ENCODE measurements around the gene KLHL3. TPM values are rescaled to one million over a fixed set of nuclear protein-coding genes. Genes with fewer than 3 reads are reported as not detected.

The KLHL3 gene
- total and polyA plus RNA-seq, 2 experiments from 2014 or later: 4.9 to 10.8 TPM

DNA sequence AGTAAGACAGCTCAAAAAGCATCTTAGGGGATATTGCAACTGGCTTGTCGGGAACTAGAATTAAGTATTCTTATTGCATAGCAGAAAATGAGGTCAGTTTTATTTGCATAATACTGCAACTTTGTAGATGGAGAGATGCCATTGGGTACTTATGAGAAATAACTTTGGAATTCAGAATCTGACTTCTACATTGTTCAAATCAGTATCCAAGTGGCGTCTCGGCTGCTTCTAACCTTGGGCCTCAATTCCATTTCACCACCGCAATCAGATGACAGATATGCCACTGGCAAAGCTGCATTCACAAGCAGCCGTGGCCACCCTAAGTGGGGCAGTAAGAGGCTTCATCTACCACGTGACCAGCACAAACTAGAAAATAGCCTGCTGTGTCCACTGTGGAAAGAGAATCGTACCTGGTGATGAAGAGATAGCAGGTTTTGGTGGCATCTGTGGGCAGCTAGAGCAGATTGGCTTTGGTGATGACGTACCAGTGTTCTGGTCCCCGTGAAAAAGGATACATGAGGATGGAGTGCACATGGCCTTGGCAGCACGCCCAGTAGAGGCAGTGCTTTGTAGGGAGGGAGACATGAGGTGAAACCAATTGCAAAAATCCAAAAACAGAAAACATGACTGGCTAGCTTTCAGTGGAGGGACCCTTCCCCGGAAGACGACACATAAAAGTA lies 116.6 kb downstream of the KLHL3 start:
- ATAC-seq: no peak
- Histone ChIP-seq H3K4me1 (ENCODE audit: insufficient read depth) (no peaks in the 10 kb centered on the region), H3K4me3 (no peak overlapping the region), H3F3A (replicated peaks; ENCODE audit: low read depth) (no peaks in the 10 kb centered on the region), H3K27me3 (ENCODE audit: insufficient read depth) (no peaks in the 10 kb centered on the region), H3K4me2 (no peak overlapping the region), H3K27ac (ENCODE audit: low read depth) (no peak overlapping the region), H2AFZ (no peak overlapping the region), H3K9me2 (ENCODE audit: insufficient read depth) (no peaks in the 10 kb centered on the region), H3K79me2 (replicated peaks; ENCODE audit: insufficient read depth) (no peaks in the 10 kb centered on the region), H3K36me3 (ENCODE audit: insufficient read depth) (no peaks in the 10 kb centered on the region; the same call in 1 of the 2 replicates), H4K20me1 (replicated peaks; ENCODE audit: insufficient read depth) (no peaks in the 10 kb centered on the region)
- H3K4me3 Mint-ChIP-seq: no peak overlapping the region
- H3K4me1 Mint-ChIP-seq: peaks cover 3% of the 10 kb centered on the region; the same call in 2 of the 3 replicates
- peaks cover 7% of the 10 kb centered on the region; the same call in 1 of the 3 replicates for H3K36me3 Mint-ChIP-seq (ENCODE audit: low read depth)
- H3K27ac Mint-ChIP-seq: no peak overlapping the region
- no peak for DNase-seq (ENCODE audit: low spot score)
- H3K27me3 Mint-ChIP-seq (ENCODE audit: insufficient read depth, low read depth, poor library complexity): peaks cover 3% of the 10 kb centered on the region
- H3K9me3 Mint-ChIP-seq: no peaks in the 10 kb centered on the region
- TF ChIP-seq, protein P1, sequence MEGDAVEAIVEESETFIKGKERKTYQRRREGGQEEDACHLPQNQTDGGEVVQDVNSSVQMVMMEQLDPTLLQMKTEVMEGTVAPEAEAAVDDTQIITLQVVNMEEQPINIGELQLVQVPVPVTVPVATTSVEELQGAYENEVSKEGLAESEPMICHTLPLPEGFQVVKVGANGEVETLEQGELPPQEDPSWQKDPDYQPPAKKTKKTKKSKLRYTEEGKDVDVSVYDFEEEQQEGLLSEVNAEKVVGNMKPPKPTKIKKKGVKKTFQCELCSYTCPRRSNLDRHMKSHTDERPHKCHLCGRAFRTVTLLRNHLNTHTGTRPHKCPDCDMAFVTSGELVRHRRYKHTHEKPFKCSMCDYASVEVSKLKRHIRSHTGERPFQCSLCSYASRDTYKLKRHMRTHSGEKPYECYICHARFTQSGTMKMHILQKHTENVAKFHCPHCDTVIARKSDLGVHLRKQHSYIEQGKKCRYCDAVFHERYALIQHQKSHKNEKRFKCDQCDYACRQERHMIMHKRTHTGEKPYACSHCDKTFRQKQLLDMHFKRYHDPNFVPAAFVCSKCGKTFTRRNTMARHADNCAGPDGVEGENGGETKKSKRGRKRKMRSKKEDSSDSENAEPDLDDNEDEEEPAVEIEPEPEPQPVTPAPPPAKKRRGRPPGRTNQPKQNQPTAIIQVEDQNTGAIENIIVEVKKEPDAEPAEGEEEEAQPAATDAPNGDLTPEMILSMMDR (conservative IDR thresholded peaks at IDR 0.05; ENCODE audit: low read depth in 2 of 2): no peak
- TF ChIP-seq POLR2AphosphoS5 (IDR thresholded peaks at IDR 0.05; ENCODE audit: low read depth): no peak
- no peak for TF ChIP-seq JUNB (IDR thresholded peaks at IDR 0.05; ENCODE audit: unreplicated experiment)
- no peak for TF ChIP-seq ZNF331 (CRISPR knock-in tag; IDR thresholded peaks at IDR 0.05; ENCODE audit: low read depth)
- no peak for TF ChIP-seq STAT1 (IDR thresholded peaks at IDR 0.05; ENCODE audit: unreplicated experiment)
- no peak for TF ChIP-seq EZH2phosphoT487 (IDR thresholded peaks at IDR 0.05; ENCODE audit: unreplicated experiment)
- TF ChIP-seq NANOG (IDR thresholded peaks at IDR 0.05; ENCODE audit: borderline replicate concordance): no peak
- TF ChIP-seq, protein P2, sequence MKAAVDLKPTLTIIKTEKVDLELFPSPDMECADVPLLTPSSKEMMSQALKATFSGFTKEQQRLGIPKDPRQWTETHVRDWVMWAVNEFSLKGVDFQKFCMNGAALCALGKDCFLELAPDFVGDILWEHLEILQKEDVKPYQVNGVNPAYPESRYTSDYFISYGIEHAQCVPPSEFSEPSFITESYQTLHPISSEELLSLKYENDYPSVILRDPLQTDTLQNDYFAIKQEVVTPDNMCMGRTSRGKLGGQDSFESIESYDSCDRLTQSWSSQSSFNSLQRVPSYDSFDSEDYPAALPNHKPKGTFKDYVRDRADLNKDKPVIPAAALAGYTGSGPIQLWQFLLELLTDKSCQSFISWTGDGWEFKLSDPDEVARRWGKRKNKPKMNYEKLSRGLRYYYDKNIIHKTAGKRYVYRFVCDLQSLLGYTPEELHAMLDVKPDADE (IDR thresholded peaks at IDR 0.05): no peak
- TF ChIP-seq, protein P3, sequence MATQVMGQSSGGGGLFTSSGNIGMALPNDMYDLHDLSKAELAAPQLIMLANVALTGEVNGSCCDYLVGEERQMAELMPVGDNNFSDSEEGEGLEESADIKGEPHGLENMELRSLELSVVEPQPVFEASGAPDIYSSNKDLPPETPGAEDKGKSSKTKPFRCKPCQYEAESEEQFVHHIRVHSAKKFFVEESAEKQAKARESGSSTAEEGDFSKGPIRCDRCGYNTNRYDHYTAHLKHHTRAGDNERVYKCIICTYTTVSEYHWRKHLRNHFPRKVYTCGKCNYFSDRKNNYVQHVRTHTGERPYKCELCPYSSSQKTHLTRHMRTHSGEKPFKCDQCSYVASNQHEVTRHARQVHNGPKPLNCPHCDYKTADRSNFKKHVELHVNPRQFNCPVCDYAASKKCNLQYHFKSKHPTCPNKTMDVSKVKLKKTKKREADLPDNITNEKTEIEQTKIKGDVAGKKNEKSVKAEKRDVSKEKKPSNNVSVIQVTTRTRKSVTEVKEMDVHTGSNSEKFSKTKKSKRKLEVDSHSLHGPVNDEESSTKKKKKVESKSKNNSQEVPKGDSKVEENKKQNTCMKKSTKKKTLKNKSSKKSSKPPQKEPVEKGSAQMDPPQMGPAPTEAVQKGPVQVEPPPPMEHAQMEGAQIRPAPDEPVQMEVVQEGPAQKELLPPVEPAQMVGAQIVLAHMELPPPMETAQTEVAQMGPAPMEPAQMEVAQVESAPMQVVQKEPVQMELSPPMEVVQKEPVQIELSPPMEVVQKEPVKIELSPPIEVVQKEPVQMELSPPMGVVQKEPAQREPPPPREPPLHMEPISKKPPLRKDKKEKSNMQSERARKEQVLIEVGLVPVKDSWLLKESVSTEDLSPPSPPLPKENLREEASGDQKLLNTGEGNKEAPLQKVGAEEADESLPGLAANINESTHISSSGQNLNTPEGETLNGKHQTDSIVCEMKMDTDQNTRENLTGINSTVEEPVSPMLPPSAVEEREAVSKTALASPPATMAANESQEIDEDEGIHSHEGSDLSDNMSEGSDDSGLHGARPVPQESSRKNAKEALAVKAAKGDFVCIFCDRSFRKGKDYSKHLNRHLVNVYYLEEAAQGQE (IDR thresholded peaks at IDR 0.05; ENCODE audit: unreplicated experiment): no peak
- no peak for TF ChIP-seq EZH2 (IDR thresholded peaks at IDR 0.05; ENCODE audit: low read depth, unreplicated experiment)
- TF ChIP-seq ZNF462 (CRISPR knock-in tag; IDR thresholded peaks at IDR 0.05): no peak
- TF ChIP-seq ZNF114 (CRISPR knock-in tag; IDR thresholded peaks at IDR 0.05): no peak
- TF ChIP-seq CREB1 (CRISPR knock-in tag; IDR thresholded peaks at IDR 0.05; ENCODE audit: low read depth): no peak

All from GM23338 (cell line).